Measurements from ENCODE around the gene VEGFC.

DNA sequence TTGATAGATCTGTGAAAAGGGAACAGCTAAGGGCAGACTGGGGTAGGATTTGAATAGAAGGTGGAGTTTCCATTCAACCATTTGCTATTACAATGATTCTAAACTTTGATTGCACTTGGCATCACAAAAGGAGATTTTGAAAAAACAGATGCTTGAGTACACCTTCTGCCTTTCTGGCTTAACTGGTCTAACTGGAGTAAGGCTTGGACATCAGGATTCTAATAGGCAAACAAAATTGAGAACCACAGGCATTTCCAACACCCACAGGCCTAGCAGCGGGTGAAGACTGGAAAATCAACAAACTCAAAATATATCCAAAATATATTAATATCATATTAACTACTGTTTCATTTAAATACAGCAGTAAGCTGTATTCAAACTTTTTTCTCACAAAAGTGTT, 1.9 kb upstream of the VEGFC start:
- TF ChIP-seq EZH2 (IDR thresholded peaks at IDR 0.05), result no peak
- no peak for TF ChIP-seq CTCF (IDR thresholded peaks at IDR 0.05 in 2 of 3, conservative IDR thresholded peaks at IDR 0.05 in 1 of 3; ENCODE audit: borderline replicate concordance in 1 of 3, insufficient read depth in 1 of 3, low read depth in 2 of 3, low read length in 2 of 3)

Data from HCT116 (cell line).